IMR-90 (cell line): ENCODE results near the gene PPP1R3E. TPM values are rescaled to one million over a fixed set of nuclear protein-coding genes. Genes with fewer than 3 reads are reported as not detected.

Experiments used
- ATAC-seq: fragments of 200-7000 bp; cut with Tn5 transposase; 2 replicates; pipeline ENCODE4 v1.9.1; 2020; ENCODE audit warnings: low read depth, mild to moderate bottlenecking, moderate library complexity
- BruUV-seq: library from RNA; stranded (reverse); fragments of 400-500 nt; replicated peaks from 2 replicates; lab custom pipeline; 2021; lab: Mats Ljungman, UMichigan
- CTCF ChIA-PET: fragments of 300-600 bp; formaldehyde crosslinking; extraction: SDS; loops from one replicate; lab custom pipeline; 2021; ENCODE audit warnings: antibody characterized with exemption; lab: Yijun Ruan, JAX
- POLR2A ChIA-PET: fragments of 300-600 bp; sonication (Branson Sonifier 250); formaldehyde crosslinking; loops from one replicate; lab custom pipeline; 2022; ENCODE audit warnings: antibody characterized with exemption; ENCODE audit not compliant: unreplicated experiment; lab: Charles Lee
- DNase-seq: peaks from one replicate; pipeline ENCODE4 v3.0.0; 2013
- H2AFZ ChIP-seq: replicated peaks from 2 replicates; pipeline ENCODE3; 2013; ENCODE audit warnings: low read length, mild to moderate bottlenecking; ENCODE audit not compliant: poor library complexity
- H2AK5ac ChIP-seq: 2 replicates; pipeline ENCODE4 v1.6.1; 2013; ENCODE audit warnings: low read depth, low read length, inconsistent platforms
- H2AK9ac ChIP-seq: replicated peaks from 2 replicates; pipeline ENCODE3; 2013; ENCODE audit warnings: mild to moderate bottlenecking, low read depth, low read length, moderate library complexity; ENCODE audit not compliant: poor library complexity
- H2BK120ac ChIP-seq: 2 replicates; pipeline ENCODE4 v1.6.1; 2013; ENCODE audit warnings: low read depth, low read length, inconsistent platforms
- H2BK15ac ChIP-seq: 3 replicates; pipeline ENCODE4 v1.6.1; 2013; ENCODE audit warnings: low read depth, low read length, inconsistent platforms
- H2BK20ac ChIP-seq: 2 replicates; pipeline ENCODE4 v1.6.1; 2013; ENCODE audit warnings: low read depth, mild to moderate bottlenecking, inconsistent platforms, low read length, moderate library complexity
- H2BK5ac ChIP-seq: 2 replicates; pipeline ENCODE4 v1.6.1; 2013; ENCODE audit warnings: mild to moderate bottlenecking, low read depth, low read length, inconsistent platforms; ENCODE audit not compliant: poor library complexity, severe bottlenecking
- H3K14ac ChIP-seq: replicated peaks from 2 replicates; pipeline ENCODE4 v1.6.1; 2013; ENCODE audit warnings: low read depth, low read length, inconsistent platforms
- H3K18ac ChIP-seq: 2 replicates; pipeline ENCODE4 v1.6.1; 2013; ENCODE audit warnings: low read depth, low read length, control low read depth
- H3K23ac ChIP-seq: 2 replicates; pipeline ENCODE4 v1.6.1; 2013; ENCODE audit warnings: low read depth, low read length, inconsistent platforms
- H3K27ac ChIP-seq: 2 replicates; pipeline ENCODE4 v1.5.1; 2013; ENCODE audit warnings: mild to moderate bottlenecking, control low read depth, low read length; ENCODE audit not compliant: insufficient read depth
- H3K27me3 ChIP-seq: 2 replicates; pipeline ENCODE4 v1.6.1; 2013; ENCODE audit warnings: low read length; ENCODE audit not compliant: control insufficient read depth, insufficient read depth
- H3K36me3 ChIP-seq: 2 replicates; pipeline ENCODE4 v1.6.1; 2013; ENCODE audit warnings: low read length, mixed read lengths; ENCODE audit not compliant: control insufficient read depth, insufficient read depth
- H3K4ac ChIP-seq: 2 replicates; pipeline ENCODE4 v1.6.1; 2013; ENCODE audit warnings: low read depth, low read length, inconsistent platforms
- H3K4me1 ChIP-seq: 2 replicates; pipeline ENCODE4 v1.6.1; 2013; ENCODE audit warnings: low read length, mixed read lengths; ENCODE audit not compliant: control insufficient read depth, insufficient read depth
- H3K4me2 ChIP-seq: 2 replicates; pipeline ENCODE4 v1.6.1; 2013; ENCODE audit warnings: low read depth, mild to moderate bottlenecking, control low read depth, low read length, moderate library complexity
- H3K4me3 ChIP-seq: 2 replicates; pipeline ENCODE4 v1.5.1; 2013; ENCODE audit warnings: low read depth, mild to moderate bottlenecking, control low read depth, low read length, moderate library complexity; ENCODE audit not compliant: insufficient read depth
- H3K56ac ChIP-seq: 2 replicates; pipeline ENCODE4 v1.6.1; 2013; ENCODE audit warnings: low read length, inconsistent platforms; ENCODE audit not compliant: insufficient read depth; ENCODE audit errors: extremely low read depth
- H3K79me1 ChIP-seq, 2 experiments: 2 replicates each; pipeline ENCODE4 v1.6.1; 2013; ENCODE audit warnings: low read length in 2 of 2, inconsistent platforms in 1 of 2, low read depth in 1 of 2
- H3K9ac ChIP-seq: 2 replicates; pipeline ENCODE4 v1.6.1; 2013; ENCODE audit warnings: low read depth, low read length, control low read depth
- H3K9me1 ChIP-seq: 2 replicates; pipeline ENCODE4 v1.6.1; 2013; ENCODE audit warnings: low read length, inconsistent platforms; ENCODE audit not compliant: insufficient read depth
- H3K9me3 ChIP-seq: 2 replicates; pipeline ENCODE4 v1.6.1; 2013; ENCODE audit warnings: low read length; ENCODE audit not compliant: control insufficient read depth, insufficient read depth
- H4K20me1 ChIP-seq: 2 replicates; pipeline ENCODE4 v1.6.1; 2013; ENCODE audit warnings: low read length, inconsistent platforms; ENCODE audit not compliant: insufficient read depth
- H4K5ac ChIP-seq: 2 replicates; pipeline ENCODE4 v1.6.1; 2013; ENCODE audit warnings: mild to moderate bottlenecking, low read depth, low read length, control low read depth
- H4K8ac ChIP-seq, 2 experiments: 2 replicates each; pipeline ENCODE4 v1.6.1; 2013; ENCODE audit warnings: low read depth in 2 of 2, low read length in 2 of 2, control low read depth in 1 of 2, inconsistent platforms in 1 of 2
- H4K91ac ChIP-seq: 2 replicates; pipeline ENCODE4 v1.6.1; 2013; ENCODE audit warnings: low read depth, low read length, inconsistent platforms; ENCODE audit not compliant: insufficient read depth
- CHD1 ChIP-seq: IDR thresholded peaks from 2 replicates; pipeline ENCODE4 v1.6.1; 2012; ENCODE audit warnings: low read depth, low read length, improper control_type of control experiment
- MXI1 ChIP-seq: IDR thresholded peaks from 2 replicates; pipeline ENCODE4 v1.6.1; 2012; ENCODE audit warnings: low read depth, mild to moderate bottlenecking, low read length, moderate library complexity, borderline replicate concordance
- RCOR1 ChIP-seq: IDR thresholded peaks from 2 replicates; pipeline ENCODE4 v1.6.1; 2012; ENCODE audit warnings: mild to moderate bottlenecking, low read length, improper control_type of control experiment; ENCODE audit not compliant: insufficient replicate concordance
- WGBS, 2 experiments: methylation state at CpG; one replicate each; pipeline versions ENCODE4 v1.1.5 to v1.1.7; 2013; ENCODE audit warnings: missing lambda C conversion rate in 2 of 2; ENCODE audit not compliant: insufficient read length in 1 of 2; ENCODE audit errors: extremely low coverage in 2 of 2; 5-methylcytosine and 5-hydroxymethylcytosine counted together
- dilution Hi-C: fragments of 300-500 bp; cut with HindIII; formaldehyde crosslinking; loops from one replicate; pipeline ENCODE4 v1.14.3; 2018; ENCODE audit warnings: low sequenced_read_pairs; ENCODE audit not compliant: unreplicated experiment
- in situ Hi-C: fragments of 300-500 bp; cut with MboI; formaldehyde crosslinking; loops from 3 replicates; pipeline ENCODE4 v1.14.3; 2019; ENCODE audit warnings: low sequenced_read_pairs, inconsistent platforms, mixed read lengths
- intact Hi-C: fragments of 100-400 bp; cut with micrococcal nuclease; formaldehyde crosslinking; loops from 2 replicates; pipeline ENCODE4 v1.10.0; 2022
- polyA plus RNA-seq, 3 experiments: library from polyadenylated mRNA; depleted of rRNA; stranded (reverse); fragments of >200 nt; gene quantifications; 2 replicates each; pipeline ENCODE4 v1.2.3, GENCODE V29; 2012; ENCODE audit warnings: low replicate concordance in 1 of 3
- total RNA-seq: library from RNA; depleted of rRNA; stranded (reverse); fragments of >200 nt; gene quantifications from 2 replicates; pipeline ENCODE4 v1.2.3, GENCODE V29; 2012

The PPP1R3E gene
- total and polyA plus RNA-seq, 2 of the 4 experiments (the other 2 are of a cell fraction): 1.3 to 3.5 TPM

GRCh38 chr14:23299211-23299957 lies 3.3 kb downstream of the PPP1R3E start (continued):
- no peak for TF ChIP-seq MXI1
- TF ChIP-seq RCOR1: no peak

GRCh38 chr14:23297611-23298277 lies 4.9 kb downstream of the PPP1R3E start:
- H4K20me1 ChIP-seq: peaks cover 3% of the 10 kb centered on the region; the same call in 1 of the 2 replicates
- TF ChIP-seq CHD1 (no peak), MXI1 (no peak)
- H4K91ac ChIP-seq: no peak overlapping the region
- H2AK5ac ChIP-seq: no peak overlapping the region; the same call in 1 of the 2 replicates
- dilution Hi-C loops (no loop called here), intact Hi-C loops (loop anchor here (5.0 kb wide), 1 partner anchor 110 kb away; no protein-coding TSS in a partner anchor), in situ Hi-C loops (no loop called here)
- H3K23ac ChIP-seq: no peak overlapping the region
- H3K79me1 ChIP-seq: peaks cover 7 to 15% of the 10 kb centered on the region in 2 experiments; a peak in 3 of 4 replicates
- no peaks in the 10 kb centered on the region for H3K9me3 ChIP-seq
- peaks cover 2% of the 10 kb centered on the region for H3K4me1 ChIP-seq
- H3K18ac ChIP-seq: no peak overlapping the region
- no peak overlapping the region for H3K27ac ChIP-seq
- no peaks in the 10 kb centered on the region for H3K9me1 ChIP-seq
- no peak overlapping the region for H3K56ac ChIP-seq
- no peak overlapping the region for H2BK15ac ChIP-seq
- no peak overlapping the region for H4K5ac ChIP-seq
- ATAC-seq (no peak), DNase-seq (no peak)
- no peak overlapping the region for H4K8ac ChIP-seq
- no TSS peak for BruUV-seq
- ChIA-PET POLR2A (no interaction called here), CTCF (no interaction called here)
- H2BK5ac ChIP-seq: no peak overlapping the region
- no peak overlapping the region for H2AFZ ChIP-seq
- H3K4me3 ChIP-seq: no peak overlapping the region
- no peak overlapping the region for H3K4ac ChIP-seq
- no peak overlapping the region for H3K4me2 ChIP-seq
- H2BK20ac ChIP-seq: no peak overlapping the region
- H2BK120ac ChIP-seq: no peak overlapping the region
- H3K9ac ChIP-seq: no peak overlapping the region
- no peaks in the 10 kb centered on the region for H3K36me3 ChIP-seq
- no peak overlapping the region for H2AK9ac ChIP-seq
- H3K14ac ChIP-seq: no peak overlapping the region
- H3K27me3 ChIP-seq: peaks cover 3% of the 10 kb centered on the region; the same call in 1 of the 2 replicates
- 80% methylated on average over 1 of the region's 7 CpGs; no CpG with 5 or more reads in 1 of the 2 experiments for WGBS, 2 experiments
